CD4-positive, alpha-beta T cell treated with Interleukin-1 beta for 1 hour (primary cell): ENCODE results near the gene TRH.
"Not testable (repeated sequence)": the region's sequence is repeated elsewhere in the genome, so short reads cannot be mapped to it uniquely, and the experiment has no call there.

ENCODE experiments used
- DNase-seq, 2 donors: peaks; one replicate each; pipeline ENCODE4 v3.0.0-alpha.2; 2020 to 2022

Gene TRH

DNA sequence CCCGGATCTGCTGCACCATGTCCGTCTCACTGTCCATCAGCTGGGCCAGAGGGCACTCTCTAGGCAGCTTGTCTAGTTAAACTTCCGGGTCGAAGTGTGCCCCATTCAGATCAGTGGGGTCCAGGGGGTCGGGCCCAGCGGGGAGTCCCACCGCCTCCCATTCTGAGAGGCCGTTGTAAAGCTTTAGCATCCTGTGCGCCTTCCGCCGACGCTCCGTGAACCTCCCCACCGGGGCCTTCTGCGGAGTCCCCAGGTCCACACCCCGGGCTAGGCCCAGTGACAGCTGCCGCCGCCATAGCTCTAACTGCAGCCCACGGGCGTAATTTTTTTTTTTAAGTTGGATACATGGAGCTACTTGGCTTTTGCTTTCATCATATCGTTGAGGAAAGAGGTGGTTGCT is 38.7 kb downstream of the TRH start:
- not testable (repeated sequence) for DNase-seq

DNA sequence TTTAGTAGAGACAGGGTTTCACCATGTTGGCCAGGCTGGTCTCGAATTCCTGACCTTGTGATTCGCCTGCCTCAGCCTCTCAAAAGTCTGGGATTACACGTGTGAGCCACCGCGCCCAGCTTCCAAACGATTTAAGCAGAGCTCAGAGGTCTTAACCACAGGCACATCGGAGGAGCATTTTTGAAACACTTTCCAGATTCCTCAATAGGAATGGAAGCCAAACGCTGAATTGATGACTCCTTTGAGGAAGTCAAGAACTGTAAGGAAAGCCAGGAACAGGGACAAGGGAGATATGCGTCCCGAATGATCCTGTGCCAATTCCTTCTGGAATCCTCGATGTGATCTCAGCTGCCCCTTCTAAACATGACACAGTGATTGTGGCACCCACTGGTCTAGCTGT is 40.0 kb downstream of the TRH start:
- no peak for DNase-seq

DNA sequence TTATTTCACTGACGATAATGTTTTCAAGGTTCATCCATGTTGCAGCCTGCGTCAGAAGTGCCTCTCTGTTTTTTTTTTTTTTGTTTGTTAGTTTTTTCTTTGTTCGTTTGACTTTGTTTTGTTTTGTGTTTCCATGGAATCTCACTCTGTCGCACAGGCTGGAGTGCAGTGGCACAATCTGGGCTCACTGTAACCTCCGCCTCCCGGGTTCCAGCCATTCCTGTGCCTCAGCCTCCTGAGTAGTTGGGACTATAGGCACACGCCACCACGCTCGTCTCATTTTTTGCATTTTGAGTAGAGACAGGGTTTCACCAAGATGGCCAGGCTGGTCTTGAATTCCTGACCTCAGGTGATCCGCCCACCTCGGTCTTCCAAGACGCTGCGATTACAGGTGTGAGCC is 43.1 kb downstream of the TRH start:
- DNase-seq, result not testable (repeated sequence)

DNA sequence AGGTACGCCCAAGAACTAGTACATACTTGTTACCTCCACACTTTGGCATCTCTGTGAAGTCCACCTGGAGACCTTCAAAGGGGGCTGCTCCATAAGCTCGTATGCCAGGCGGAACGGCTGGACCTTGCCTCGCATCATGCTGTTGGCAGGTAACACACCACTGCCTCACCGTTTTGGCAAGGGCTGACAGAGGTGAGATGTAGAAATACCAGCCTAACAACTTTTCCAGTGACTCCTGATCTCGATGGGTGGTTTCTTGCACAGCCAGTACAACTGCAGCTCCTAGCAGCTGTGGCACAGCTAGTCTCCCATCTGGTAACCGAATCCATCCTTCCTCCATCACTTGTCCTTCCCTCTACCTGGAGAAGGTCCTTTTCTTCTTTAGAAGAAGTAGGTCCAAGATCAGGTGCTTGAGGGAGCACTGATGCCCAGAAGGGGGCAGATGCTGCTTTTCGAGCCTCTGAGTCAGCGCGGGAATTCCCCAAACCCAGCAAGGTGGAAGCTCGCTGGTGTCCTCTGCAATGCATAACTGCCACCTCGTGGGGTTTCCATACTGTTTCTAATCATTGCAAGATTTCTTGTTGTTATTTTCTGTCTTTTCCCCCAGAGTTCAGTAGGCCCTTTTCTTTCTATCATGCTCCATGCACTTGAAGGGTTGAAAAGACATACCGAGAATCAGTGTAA is 51.8 kb downstream of the TRH start:
- DNase-seq, result peak in 1 of 2 donors; percentile 22

DNA sequence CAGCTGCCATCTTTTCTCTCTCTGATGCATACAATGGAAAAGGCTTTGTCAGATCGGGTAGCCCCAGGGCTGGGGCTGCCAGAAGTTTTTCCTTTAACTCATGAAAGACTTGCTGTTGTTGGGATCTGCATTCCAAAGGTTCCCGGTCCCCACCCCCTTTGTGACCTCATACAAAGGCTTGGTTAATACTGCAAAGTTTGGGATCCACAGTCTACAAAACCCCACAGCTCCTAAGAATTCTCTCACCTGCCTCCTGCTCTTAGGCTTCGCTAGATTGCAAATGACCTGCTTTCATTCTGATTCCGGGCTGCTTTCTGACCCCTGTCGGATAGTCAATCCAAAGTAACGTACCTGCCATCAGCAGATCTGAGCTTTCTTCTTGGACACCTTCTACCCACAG is 52.9 kb downstream of the TRH start:
- not testable (repeated sequence) for DNase-seq
